ENCODE measurements around the gene HELZ. TPM values are rescaled to one million over a fixed set of nuclear protein-coding genes. Genes with fewer than 3 reads are reported as not detected.

The HELZ gene
- polyA plus RNA-seq, 3 donors: 2.9 to 9.1 (median 8.4) TPM

DNA sequence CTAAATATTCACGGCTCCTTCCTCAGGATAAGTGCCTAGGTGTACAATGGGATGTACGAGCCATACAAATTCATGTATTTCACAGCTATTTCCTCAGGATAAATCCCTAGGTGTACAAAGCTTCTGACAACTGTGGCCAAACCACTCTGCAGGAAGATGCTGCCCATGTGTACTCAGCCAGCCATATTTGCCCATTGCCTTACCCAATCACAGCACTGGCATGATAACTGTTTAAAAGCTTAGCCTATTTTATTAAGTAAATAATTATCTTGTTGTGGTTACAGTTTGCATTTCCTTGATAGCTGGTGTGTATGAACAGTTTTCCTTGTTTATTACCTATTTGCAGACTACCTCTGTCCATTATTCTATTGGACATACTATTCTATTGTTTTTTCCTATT, 165.5 kb downstream of the HELZ start:
- WGBS, 3 donors: 90 to 94% (median 92%) methylated on average over 2 of the region's 2 CpGs

DNA sequence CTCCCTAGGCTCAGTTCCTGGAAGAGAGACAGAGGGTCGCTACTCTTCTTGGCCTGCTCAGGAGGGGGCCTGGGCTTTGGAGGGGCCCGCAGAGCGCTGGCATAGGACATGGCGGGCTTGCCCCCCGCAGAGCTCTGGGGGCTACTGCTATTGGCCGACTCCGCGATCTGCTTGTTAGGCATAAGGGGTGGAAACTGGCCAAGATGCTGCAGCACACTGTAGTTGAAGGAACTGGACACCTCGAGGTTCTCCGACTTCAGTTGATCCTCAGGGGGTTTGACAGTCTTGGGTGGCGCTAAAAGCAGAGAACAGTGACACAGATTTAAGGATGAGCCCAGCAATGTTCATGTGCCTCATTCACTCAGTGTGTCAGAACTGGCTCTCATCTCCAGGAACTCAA, 166.7 kb downstream of the HELZ start:
- 88 to 95% (median 91%) methylated on average over 11 of the region's 11 CpGs for WGBS, 3 donors

More for the DNA sequence above, 165.5 kb downstream of the HELZ start:
- no peak overlapping the region for H3K27ac ChIP-seq (ENCODE audit: low read depth, low read length)

DNA sequence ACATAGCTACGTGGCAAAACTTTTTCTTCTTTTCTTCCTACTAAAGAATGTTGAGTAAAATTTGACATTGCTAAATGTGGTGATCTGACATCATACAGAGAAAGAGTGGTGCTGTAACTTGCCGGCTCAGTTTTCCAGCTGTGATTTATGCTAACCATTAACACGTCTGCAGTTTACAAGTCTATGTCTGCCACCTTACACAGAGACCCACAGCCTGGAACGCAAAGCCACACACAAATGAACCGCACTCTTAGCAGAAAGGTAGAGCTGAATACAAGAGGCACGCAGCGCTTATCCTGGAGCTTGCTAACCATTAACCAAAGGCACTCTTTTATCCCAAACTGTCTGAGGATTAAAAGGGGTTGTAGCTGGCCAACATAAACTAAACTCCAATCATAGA, 168.7 kb downstream of the HELZ start:
- H3K27ac ChIP-seq (ENCODE audit: low read depth, low read length): no peak overlapping the region

More for the DNA sequence above, 166.7 kb downstream of the HELZ start:
- H3K27ac ChIP-seq (ENCODE audit: low read depth, low read length): no peak overlapping the region

DNA sequence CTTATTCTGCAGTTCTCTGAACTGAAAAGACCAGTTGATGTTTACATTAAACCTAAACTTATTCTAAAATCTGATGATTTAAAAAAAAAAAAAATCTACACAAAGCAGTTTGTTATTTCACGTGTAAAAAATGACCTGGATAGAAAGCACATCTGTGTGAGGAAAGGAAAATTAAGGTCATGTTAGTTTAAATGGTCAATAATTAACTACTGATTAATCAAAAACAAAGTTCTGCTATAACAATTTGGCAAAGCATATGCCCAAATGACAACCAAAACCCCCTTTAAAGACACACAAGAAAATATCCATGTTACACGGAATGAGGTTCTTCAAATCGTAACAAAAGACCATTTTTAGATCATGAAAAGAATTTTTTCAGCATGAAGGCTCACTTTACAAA, 170.2 kb downstream of the HELZ start:
- WGBS, 3 donors: 34 to 95% (median 92%) methylated on average over 3 of the region's 3 CpGs
- H3K27ac ChIP-seq (ENCODE audit: low read depth, low read length): no peak overlapping the region

More for the DNA sequence above, 168.7 kb downstream of the HELZ start:
- WGBS, 3 donors: 28 to 81% (median 78%) methylated on average over 7 of the region's 7 CpGs

DNA sequence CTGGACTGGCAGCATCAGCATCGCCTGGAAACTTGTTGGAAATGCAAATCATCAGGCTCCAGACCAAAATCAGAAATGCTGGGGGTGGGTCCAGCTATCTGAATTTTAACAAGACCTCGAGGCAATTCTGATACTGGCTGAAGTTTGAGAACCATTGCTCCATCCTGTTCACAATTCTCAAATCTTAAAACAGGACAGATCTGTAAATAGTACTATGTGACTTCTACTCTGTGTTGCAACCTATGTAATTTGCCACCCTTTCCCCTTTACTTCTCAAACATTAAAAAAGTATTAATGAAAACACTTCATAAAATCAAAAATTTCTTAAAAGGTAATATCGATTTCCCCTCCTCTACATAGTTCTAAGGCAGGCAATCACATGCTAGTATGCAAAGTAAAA, 172.1 kb downstream of the HELZ start:
- 64 to 94% (median 93%) methylated on average over 3 of the region's 3 CpGs for WGBS, 3 donors

DNA sequence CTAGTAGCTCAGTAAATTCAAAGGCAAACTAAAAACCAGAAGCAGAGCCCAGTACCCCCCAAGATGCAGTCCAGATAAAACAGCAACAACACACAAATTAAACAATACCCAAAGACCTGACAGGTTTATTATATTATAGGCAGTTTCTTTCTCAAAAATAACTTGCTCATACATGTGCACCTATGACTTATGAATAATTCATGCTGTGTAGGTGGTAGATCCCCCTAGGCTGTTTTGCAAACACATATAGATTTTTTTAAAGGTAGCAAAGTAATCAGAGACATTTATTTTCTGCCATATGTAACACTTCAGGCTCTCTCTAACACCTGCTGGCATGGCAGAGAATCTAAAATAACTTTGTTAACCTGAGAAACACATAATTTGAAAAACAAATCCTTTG, 173.4 kb downstream of the HELZ start:
- H3K27ac ChIP-seq (ENCODE audit: low read depth, low read length): no peak overlapping the region

More for the DNA sequence above, 172.1 kb downstream of the HELZ start:
- no peak overlapping the region for H3K27ac ChIP-seq (ENCODE audit: low read depth, low read length)

DNA sequence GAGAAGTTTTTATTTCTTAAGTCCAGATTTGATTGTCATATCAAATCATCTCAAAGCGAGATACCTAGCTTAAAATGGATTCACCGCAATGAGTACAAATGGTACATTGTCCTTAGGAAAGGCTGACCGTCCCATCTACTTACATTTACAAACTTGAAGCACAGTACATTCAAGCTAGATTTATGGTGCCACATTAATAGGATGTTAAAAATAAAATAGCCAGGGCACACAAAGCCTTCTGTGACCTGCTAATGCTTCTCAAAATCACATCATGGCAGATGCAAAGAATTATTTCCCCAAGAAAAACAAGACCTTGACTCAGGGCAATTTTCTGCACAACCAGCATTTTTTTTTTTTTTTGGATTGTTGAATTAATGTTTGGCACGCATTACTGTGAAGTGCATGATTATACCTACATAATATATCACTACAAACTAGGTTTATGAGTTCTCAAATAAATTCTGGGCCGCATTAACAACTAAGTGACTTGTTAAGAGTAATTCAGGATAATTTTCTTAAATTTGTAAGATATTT, 175.3 kb downstream of the HELZ start:
- 93 to 96% (median 95%) methylated on average over 5 of the region's 5 CpGs for WGBS, 3 donors

DNA sequence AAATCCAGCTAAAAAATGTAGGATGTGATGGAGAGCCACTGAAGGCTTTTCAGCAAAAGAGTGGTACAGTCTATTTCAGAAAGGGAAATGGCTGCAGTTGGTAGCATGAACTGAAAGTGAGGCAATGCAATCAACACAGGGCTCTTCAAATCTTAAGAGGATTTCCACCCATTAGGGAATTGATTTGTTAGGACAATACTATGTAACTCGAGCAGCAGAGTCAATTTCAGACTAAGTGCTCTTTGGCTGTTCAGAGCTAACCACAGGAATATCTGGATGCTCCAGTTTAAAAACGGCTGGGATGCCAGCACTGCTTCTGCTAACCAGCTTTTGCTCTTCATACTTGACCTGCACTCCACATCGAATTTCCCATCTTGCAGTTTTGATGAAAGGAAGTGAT, 176.0 kb downstream of the HELZ start:
- WGBS, 3 donors: 63 to 65% (median 64%) methylated on average over 3 of the region's 3 CpGs
- no peak overlapping the region for H3K27ac ChIP-seq (ENCODE audit: low read depth, low read length)

More for the DNA sequence above, 175.3 kb downstream of the HELZ start:
- no peak overlapping the region for H3K27ac ChIP-seq (ENCODE audit: low read depth, low read length)

DNA sequence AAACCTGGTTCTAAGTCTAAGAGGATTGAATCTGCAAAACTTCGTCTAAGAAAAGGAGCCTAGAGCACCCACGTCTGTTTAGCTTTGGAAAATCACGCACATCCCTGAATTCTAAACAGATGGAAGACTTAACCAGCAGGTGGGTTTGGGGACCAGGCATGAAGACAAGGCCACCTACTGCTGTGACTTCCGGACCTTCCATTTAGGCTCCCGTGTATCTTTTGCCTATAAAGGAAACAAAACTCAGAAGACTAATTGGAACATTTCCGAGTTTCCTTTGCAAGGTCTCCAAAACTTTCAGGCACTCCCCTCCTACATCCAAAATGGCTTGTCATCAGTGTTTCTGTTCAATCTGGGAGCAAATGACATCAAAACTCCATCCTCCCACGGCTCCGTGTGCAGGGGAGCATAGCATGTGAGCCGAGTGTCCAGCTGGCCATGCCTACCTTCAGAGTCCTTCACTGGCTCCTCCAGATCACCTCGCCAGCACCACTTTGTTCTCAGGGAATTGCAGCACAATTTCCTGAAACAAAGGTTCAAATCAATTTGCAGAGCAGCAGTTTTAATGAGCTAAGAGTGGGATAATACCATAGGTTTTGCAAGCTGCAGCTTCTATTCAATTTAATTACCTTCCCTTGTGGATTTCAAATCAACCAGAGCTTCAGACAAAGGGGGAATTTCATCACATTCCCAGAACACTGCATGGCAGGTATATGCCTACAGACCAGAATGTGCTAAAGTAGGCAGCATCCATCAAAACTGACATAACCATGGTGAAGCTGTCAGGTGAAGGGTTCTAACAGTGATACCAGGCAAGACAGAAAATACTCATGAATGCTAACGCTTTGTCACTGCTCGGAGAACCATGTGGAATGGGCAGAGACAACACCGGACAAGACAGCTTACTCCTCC, 177.2 kb downstream of the HELZ start:
- WGBS, 3 donors: 84 to 92% (median 89%) methylated on average over 13 of the region's 13 CpGs
- no peak overlapping the region for H3K27ac ChIP-seq (ENCODE audit: low read depth, low read length)

DNA sequence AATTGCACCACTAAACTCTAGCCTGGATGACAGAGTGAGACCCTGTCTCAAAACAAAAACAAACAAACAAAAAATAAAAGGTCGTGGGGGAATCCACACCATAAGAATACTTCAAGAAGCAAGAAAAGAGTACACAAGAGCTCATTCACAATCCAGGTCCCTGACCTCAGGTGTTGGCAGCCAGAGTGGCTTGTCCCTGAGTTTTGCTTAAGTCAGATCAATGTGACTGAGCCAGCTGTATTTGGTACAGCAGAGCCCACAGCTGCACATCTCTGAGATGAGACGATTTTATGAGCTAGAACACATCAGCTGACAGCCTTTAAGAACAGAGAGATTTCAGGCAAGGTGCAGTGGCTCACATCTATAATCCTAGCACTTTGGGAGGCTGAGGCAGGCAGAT, 178.3 kb downstream of the HELZ start:
- H3K27ac ChIP-seq (ENCODE audit: low read depth, low read length): no peak overlapping the region
- WGBS, 3 donors: 31 to 74% (median 50%) methylated on average over 2 of the region's 2 CpGs

DNA sequence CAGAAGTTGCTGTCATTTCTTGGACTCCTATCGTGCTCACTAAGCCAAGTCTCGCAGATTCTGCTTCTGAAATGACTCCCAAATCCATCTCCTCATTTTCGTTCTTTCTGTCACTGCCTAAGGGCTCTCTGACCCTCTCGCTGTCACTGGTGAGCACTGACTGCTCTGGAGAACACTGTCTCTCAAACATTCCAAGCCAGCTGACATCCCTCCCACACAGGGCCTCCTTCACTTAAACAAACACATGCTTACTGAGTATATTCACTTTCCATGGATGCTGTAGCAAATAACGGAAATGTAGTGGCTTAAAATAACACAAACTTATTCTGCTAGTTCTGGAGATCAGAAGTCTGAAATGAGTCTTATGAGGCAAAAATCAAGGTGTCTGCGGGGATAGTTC, 181.9 kb downstream of the HELZ start:
- 88 to 95% (median 93%) methylated on average over 6 of the region's 6 CpGs for WGBS, 3 donors
- no peak overlapping the region for H3K27ac ChIP-seq (ENCODE audit: low read depth, low read length)

DNA sequence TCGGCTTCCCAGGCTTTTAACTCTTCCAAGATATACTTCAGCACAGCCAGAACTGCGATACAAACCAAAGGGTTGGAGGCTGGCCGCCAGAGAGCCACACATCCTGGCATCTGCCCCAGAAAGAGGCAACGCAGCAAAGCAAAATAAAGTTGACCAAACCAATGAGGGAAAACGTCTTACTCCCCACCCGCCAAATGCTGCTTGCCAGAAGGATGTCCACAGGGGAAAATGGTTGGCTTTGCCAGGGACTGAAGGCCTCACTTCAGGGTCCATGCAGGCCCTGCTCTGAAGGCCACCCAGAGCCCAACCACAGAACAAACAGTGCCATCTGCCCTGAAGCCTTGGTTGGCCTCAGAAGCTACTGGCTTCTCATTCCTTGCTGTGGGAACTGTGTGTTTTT, 185.6 kb downstream of the HELZ start:
- no peak overlapping the region for H3K27ac ChIP-seq (ENCODE audit: low read depth, low read length)
- 64 to 81% (median 81%) methylated on average over 6 of the region's 6 CpGs for WGBS, 3 donors

DNA sequence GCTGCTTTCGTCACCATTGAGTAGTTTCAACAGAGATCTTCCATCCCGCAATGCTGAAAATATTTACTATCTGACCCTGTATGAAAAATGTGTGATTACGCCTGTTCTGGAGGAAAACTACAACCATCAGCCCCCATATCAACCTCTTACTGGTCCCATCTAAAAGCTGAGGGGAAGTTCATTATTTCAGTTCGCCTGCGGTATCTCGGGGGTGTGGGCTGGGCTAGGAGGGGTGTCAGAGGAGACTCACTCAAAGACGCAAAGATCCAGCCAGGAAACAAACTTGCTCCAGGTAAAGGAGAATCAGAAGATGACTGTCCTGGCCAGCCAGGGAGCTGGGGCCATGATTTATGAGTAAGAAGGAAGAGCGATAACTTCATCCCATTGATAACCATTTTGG, 187.0 kb downstream of the HELZ start:
- 95 to 98% (median 98%) methylated on average over 8 of the region's 8 CpGs for WGBS, 3 donors
- H3K27ac ChIP-seq (ENCODE audit: low read depth, low read length): no peak overlapping the region

DNA sequence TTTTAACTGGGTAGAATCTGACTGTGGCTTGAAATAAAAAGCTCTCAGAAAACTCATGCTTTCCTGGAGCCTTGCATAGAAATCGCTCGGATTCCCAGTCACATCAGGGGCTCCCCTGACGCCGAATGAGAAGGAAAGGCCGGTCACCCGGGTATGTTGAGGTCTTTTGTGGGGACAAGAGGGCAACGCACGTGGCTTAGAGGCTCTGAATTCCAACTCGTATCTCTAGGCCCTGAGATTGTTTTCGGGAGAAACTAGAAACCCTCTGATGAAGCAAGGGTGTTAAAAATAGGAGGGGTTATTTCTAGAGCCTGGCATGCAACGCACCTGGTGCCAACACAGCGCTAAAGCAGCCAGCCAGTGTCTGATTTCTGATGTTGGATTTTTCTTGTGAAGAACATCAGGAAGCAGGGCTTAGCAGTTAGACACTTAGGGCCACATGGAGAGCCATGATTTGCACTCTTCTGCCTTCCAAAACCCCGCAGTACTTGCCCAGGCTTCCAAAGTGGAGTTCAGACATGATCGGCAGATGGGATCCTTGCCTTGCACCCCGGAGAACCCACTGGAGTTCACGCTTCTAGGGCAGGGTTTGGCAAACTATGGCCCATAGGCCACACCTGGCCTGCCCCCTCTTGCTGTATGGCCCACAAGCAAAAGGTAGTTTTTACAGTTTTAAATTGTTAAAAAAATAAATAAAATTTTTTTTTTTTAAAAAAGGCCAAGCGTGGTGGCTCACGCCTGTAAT, 188.1 kb downstream of the HELZ start:
- no peak overlapping the region for H3K27ac ChIP-seq (ENCODE audit: low read depth, low read length)
- WGBS, 3 donors: 87 to 92% (median 91%) methylated on average over 18 of the region's 18 CpGs

DNA sequence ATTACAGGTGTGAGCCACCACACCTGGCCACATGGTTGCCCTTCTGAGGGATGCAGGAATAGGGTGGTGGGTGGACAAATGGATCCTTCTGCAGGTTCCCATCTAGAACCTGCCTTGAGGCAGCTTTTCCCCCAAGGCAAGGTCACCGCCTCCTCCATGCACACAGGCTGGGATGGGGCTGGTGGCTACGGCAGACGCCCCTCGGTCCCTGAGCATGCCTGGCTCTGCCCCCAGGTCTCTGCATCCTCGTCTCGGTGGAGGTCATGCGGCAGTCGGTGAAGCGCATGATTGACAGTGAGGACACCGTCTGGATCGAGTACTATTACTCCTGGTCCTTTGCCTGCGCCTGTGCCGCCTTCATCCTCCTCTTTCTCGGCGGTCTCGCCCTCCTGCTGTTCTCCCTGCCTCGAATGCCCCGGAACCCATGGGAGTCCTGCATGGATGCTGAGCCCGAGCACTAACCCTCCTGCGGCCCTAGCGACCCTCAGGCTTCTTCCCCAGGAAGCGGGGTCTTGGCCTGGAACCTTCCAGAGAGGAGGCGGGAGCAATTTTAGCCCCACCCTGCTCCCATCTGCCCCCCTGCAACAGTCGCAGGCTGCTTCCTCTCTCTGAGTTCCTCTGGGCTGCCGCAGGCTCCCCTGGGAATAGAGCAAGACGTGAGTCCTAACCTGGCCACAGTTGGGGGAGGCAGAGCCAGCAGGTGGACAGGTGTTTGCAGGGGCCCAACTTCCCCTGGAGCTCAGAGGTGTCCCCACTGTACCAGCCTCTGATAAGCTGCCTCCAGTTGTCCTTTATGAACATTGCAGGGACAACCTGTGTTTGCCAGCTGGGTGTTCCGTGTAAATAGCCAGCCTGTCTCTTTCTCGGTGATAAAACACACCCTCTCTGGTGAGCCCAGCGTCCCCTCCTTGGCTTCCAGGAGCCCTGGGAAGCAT, 188.9 kb downstream of the HELZ start:
- WGBS, 3 donors: 84 to 86% (median 86%) methylated on average over 29 of the region's 29 CpGs
- no peak overlapping the region for H3K27ac ChIP-seq (ENCODE audit: low read depth, low read length)

DNA sequence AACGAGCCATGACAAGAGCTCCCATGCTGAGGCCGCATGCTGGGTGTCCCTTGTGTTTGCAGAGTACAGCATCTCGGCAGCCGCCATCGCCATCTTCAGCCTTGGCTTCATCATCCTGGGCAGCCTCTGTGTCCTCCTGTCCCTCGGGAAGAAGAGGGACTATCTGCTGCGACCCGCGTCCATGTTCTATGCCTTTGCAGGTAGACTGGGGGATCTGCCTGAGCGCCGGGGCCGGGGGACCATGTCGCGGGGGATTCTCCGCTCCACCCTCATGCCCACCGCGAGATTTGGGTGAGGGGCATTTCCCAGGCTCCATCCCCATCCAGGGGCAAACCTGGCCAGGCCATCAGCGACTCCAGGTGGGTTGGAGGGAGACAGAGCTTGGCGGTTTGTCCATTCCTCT, 190.0 kb downstream of the HELZ start:
- no peak overlapping the region for H3K27ac ChIP-seq (ENCODE audit: low read depth, low read length)
- WGBS, 3 donors: 93 to 98% (median 94%) methylated on average over 19 of the region's 19 CpGs

DNA sequence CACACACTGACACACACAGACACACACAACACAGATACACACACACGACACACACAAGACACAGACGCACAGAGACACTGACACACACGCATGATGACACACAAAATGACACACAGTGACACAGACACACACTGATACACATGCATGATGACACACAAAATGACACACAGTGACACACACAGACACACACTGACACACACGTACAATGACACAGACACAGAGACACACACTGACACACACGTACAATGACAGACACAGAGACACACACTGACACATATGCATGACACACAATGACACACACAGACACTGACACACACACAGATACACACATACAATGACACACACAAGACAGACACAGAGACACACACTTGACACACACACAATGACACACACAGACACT, 190.4 kb downstream of the HELZ start:
- WGBS, 3 donors: 75 to 97% (median 88%) methylated on average over 5 of the region's 5 CpGs
- no peak overlapping the region for H3K27ac ChIP-seq (ENCODE audit: low read depth, low read length)

DNA sequence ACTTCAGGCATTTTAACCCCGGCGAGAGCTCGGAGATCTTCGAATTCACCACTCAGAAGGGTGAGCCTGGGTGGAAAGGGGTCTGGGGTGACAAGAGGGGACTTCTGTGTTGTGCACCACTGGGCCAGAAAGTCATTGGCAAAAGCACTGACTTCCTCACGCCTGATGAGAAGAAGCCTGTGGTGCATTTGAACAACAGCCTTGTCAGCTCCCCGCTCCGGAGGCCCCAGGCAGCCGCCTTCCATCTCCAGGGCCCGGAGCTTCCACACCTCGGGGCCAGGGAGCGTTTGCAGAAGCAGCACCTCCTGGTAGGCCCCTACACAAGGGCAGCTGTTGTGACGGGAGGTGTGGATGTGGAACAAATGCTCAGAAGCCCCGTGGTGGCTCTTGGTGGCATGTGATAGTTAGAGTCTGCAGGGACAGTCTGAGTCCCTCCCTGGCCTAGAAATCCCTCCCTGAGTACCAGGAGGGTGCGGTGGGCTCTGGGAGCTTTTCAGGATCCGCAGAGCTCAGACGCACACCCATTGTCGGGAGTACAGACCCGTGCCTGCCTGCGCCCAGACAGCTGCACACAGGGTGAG, 190.9 kb downstream of the HELZ start:
- H3K27ac ChIP-seq (ENCODE audit: low read depth, low read length): no peak overlapping the region
- 83 to 87% (median 83%) methylated on average over 19 of the region's 19 CpGs for WGBS, 3 donors

Data from adipose tissue (tissue), 3 donors.